H54 (cell line): ENCODE data around the gene ROMO1.

Source experiments
- DNase-seq: peaks from one replicate; pipeline ENCODE4 v3.0.0; 2011; ENCODE audit warnings: low spot score, mixed read lengths; ENCODE audit not compliant: insufficient read length
- FAIRE-seq: peaks from 3 replicates; lab custom pipeline; 2011; peaks lifted over from hg19 to GRCh38; lab: Jason Lieb, UNC
- POLR2A ChIP-seq: IDR thresholded peaks from 2 replicates; pipeline ENCODE4 v1.6.1; 2011; ENCODE audit warnings: low read depth, mild to moderate bottlenecking, low read length

Gene ROMO1

GRCh38 chr20:35724321-35725230, 25.4 kb downstream of the ROMO1 start:
- DNase-seq (no peak), FAIRE-seq (no peak)
- TF ChIP-seq POLR2A, result no peak

- FAIRE-seq (no peak), DNase-seq (no peak)
- no peak for TF ChIP-seq POLR2A
Measured at GRCh38 chr20:35726842-35727711, 27.9 kb downstream of the ROMO1 start.

- no peak for TF ChIP-seq POLR2A
- DNase-seq (no peak), FAIRE-seq (no peak)
Measured at GRCh38 chr20:35729283-35729807, 30.1 kb downstream of the ROMO1 start.

- no peak for FAIRE-seq
- no peak for TF ChIP-seq POLR2A
- no peak for DNase-seq
Measured at GRCh38 chr20:35729836-35730582, 30.8 kb downstream of the ROMO1 start.

- DNase-seq (no peak), FAIRE-seq (no peak)
- no peak for TF ChIP-seq POLR2A
Measured at GRCh38 chr20:35730583-35731468, 31.6 kb downstream of the ROMO1 start.

GRCh38 chr20:35731469-35731788, 32.2 kb downstream of the ROMO1 start:
- no peak for DNase-seq
- no peak for FAIRE-seq
- TF ChIP-seq POLR2A, result no peak

- FAIRE-seq (no peak), DNase-seq (no peak)
- TF ChIP-seq POLR2A, result no peak
Measured at GRCh38 chr20:35731862-35732643, 32.8 kb downstream of the ROMO1 start.

GRCh38 chr20:35732644-35732982, 33.4 kb downstream of the ROMO1 start:
- no peak for FAIRE-seq
- no peak for TF ChIP-seq POLR2A

GRCh38 chr20:35734374-35734773, 35.2 kb downstream of the ROMO1 start:
- FAIRE-seq (no peak), DNase-seq (no peak)
- no peak for TF ChIP-seq POLR2A

More at GRCh38 chr20:35732644-35732982, 33.4 kb downstream of the ROMO1 start:
- DNase-seq, result no peak

GRCh38 chr20:35734777-35735649, 35.8 kb downstream of the ROMO1 start:
- DNase-seq, result no peak
- no peak for FAIRE-seq
- TF ChIP-seq POLR2A, result no peak

GRCh38 chr20:35735826-35736470, 36.7 kb downstream of the ROMO1 start:
- FAIRE-seq (no peak), DNase-seq (no peak)
- no peak for TF ChIP-seq POLR2A
